ENCODE measurements around the gene ENOSF1.
"Not testable (repeated sequence)": the region's sequence is repeated elsewhere in the genome, so short reads cannot be mapped to it uniquely, and the experiment has no call there.

The ENOSF1 gene

GRCh38 chr18:712401-713134, at the start of gene ENOSF1:
Gene ENOSF1, minus strand, starts transcription at chr18:712630. Its CDS starts 43 bp downstream, at chr18:712587.
- intact Hi-C loops (cut with DNase I): loop anchor here (10.0 kb wide), 2 partner anchors 58 to 88 kb away; partner anchors contain the start of gene TYMS
- DNase-seq: peak in 41 of 42 donors; percentile 33 to 93 (median 78)

GRCh38 chr18:759864-760263, 47.4 kb upstream of the ENOSF1 start:
- DNase-seq; intact Hi-C loops (cut with DNase I): not testable (repeated sequence)

DNA sequence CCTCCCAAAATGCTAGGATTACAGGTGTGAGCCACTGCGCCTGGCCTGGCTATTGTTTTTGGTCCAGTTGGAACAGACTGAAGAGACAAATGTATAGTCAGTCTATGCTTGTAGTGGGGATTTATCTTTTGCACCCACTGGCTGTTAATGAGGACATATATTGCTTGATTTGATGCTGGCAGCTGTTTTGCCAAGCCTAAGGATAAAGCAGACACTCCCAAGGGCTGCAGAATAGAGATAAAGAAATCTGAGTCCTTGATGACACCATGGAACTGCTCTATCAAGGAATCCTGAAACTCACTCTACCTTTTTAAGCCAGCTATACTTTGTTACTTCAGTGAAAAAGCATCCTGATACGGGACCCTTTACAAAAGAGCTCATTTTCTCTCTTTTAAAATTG, 43.1 kb upstream of the ENOSF1 start:
- no peak for DNase-seq
- intact Hi-C loops (cut with DNase I): no loop called here

DNA sequence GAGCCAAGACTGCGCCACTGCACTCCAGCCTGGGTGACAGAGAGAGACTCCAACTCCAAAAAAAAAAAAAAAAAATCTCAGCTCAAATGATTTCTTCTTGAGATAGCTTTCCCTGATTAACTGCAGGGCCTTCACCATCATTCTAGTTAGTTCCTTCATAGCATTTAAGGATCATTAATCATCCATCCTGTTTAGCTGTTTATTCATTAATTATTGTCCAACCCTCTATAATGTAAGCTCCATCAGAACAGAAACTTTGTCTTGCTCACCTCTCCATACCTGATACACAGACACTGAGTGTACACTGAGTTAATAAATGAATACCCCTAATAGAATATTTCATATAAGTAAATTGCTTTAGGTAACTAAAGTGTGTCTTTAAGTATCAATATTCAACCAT, 42.2 kb upstream of the ENOSF1 start:
- intact Hi-C loops (cut with DNase I): no loop called here
- DNase-seq: no peak

DNA sequence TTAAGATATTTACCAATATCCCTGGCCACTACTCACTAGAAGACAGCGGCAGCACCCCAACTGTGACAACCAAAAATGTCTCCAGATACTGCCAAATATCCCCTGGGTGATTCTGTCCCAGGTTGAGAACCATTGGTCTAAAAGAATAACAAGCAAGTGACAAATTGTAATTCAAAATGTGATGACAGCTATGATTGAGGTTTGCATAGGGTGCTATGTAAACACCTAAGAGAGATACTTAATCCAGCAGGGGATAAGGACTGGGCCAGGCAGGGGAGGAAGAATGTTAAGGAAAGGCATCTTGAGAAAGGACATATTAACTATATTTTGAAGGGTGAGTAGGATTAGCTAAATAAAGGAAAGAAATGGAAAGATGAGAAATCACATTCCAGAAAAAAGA, 38.0 kb upstream of the ENOSF1 start:
- no peak for DNase-seq
- intact Hi-C loops (cut with DNase I): no loop called here

GRCh38 chr18:744832-745597, 32.6 kb upstream of the ENOSF1 start:
- intact Hi-C loops (cut with DNase I): no loop called here

DNA sequence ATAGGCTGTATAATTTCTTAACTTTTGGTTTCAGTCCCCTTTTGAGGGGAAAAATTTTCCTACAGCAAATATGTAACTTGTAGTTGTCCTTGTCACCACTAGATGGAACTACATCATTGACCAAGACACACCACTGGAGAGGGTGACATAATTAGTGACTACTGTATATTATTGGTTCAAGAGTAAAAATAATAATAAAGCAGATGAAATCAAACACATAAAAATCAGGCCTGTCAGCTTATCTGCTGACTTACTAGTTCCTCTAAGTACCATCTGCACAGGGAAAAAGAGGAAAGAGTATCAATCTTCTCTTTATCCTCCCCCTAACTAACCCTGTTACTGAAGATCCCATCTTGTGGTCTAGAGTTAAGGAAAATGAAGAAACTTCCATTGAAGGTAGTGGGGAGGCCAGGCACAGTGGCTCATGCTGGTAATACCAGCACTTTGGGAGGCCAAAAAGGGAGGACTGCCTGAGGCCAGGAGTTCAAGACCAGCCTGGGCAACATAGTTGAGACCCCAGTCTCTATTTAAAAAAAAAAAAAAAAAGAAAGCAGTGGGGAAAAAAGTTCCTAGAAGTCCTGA, 29.6 kb upstream of the ENOSF1 start:
- intact Hi-C loops (cut with DNase I): loop anchor here (2.0 kb wide), 1 partner anchor 91 kb away; no protein-coding TSS in a partner anchor
- DNase-seq: peak in 1 of 42 donors; percentile 32

More at GRCh38 chr18:744832-745597, 32.6 kb upstream of the ENOSF1 start:
- DNase-seq: peak in 4 of 42 donors; percentile 4 to 29 (median 12)

DNA sequence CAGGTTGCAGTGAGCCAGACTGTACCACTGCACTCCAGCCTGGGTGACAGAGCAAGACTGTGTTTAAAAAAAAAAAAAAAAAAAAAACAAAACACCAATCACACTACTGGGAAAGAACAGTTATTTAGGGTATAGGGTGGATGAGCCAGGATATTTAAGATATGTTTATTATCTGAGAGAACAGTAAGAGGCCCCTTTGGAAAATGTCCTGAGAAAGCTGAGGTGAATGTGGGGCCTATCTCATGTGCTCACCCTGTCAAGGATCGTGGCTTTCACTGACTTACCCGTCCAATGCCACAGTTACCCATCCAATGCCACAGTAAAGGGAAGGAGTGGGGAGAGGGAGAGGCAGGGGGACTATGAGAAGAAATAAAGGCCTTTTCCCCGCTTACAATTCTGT, 19.9 kb upstream of the ENOSF1 start:
- intact Hi-C loops (cut with DNase I): no loop called here
- no peak for DNase-seq

DNA sequence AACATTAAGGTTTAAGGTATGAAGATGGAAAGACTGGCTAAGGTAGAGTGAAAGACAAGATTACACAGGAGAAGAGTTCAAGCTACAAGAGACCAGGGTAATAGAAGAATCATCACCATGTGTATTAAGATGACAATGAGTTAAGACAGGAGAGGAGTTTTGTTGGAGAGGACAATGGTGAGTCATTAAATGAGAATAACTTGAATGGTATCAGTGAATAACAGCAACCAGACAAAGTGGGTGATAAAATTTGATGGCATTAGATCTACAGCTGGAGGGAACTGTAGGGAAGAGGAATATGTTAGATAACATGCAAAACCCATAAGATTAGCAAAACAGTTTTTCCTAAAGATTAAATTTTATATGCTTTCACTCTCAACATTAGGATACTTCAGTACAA, 18.8 kb upstream of the ENOSF1 start:
- intact Hi-C loops (cut with DNase I): no loop called here
- no peak for DNase-seq

DNA sequence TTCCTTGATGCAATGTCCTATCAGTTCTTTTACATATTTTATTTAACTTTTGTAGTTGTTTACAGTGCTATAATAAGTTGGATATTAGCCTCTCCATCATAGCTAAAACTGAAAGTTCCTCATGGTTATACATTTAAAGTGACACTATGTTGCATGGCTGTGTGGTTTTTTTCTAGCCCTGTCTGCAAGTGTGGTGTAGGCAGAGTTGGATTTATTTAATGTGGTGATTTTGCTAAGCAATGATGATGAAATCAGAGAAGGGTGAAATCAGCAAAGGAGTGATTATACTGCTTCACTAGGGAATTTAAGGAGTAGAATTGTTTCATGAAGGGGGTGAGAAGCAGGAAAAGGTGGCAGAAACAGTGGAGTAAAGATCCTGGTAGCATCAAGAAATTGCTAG, 18.3 kb upstream of the ENOSF1 start:
- DNase-seq: no peak
- intact Hi-C loops (cut with DNase I): no loop called here

- DNase-seq; intact Hi-C loops (cut with DNase I): not testable (repeated sequence)
Measured at GRCh38 chr18:730120-730519, 17.7 kb upstream of the ENOSF1 start.

GRCh38 chr18:725646-726045, 13.2 kb upstream of the ENOSF1 start:
- DNase-seq: no peak
- intact Hi-C loops (cut with DNase I): no loop called here

DNA sequence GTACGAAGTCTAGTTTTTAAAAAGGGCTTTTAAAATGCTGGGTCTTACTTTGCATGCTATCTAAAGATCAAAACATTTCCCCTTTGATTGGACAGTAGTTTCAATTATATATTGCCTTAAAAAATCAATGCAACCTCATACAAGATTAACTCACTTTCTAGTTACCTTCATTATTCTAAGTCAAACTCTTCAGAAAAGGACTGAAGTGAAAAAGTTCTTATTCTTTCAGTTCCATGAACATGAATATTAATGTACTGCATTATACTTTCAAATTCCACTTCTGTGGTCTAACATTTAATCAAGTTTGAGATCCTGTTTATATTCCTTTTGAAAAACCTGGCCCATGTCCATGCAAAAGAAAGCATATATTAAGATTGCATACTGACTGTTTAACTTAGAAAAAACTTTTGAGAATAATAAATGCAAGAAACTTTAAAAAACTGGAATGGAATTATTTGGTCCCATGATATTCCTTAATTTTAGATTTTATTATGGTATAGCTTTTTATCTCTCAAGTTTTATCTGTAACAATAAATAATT, 11.2 kb upstream of the ENOSF1 start:
- no peak for DNase-seq
- intact Hi-C loops (cut with DNase I): no loop called here

DNA sequence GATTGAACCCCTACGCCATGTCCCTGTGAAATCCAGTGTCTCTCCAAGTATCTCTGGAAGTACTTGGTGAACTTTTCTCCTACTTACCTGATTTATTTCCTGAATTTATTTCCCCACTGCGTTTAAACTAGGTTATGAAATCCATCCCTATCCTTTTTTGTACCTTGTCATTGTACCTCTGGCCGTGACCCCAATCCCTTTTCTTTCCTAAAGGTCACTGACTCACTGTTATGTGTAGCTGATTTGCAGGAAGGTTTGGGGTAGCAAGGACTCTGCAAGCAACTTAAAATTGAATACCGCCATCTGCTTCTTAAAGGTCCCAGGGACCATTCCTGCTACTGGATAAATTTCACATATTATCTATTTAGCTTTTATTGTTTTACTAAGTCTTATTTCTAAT, 4.6 kb upstream of the ENOSF1 start:
- DNase-seq: no peak
- intact Hi-C loops (cut with DNase I): loop anchor here (10.0 kb wide), 2 partner anchors 62 to 92 kb away; partner anchors contain the start of gene TYMS

DNA sequence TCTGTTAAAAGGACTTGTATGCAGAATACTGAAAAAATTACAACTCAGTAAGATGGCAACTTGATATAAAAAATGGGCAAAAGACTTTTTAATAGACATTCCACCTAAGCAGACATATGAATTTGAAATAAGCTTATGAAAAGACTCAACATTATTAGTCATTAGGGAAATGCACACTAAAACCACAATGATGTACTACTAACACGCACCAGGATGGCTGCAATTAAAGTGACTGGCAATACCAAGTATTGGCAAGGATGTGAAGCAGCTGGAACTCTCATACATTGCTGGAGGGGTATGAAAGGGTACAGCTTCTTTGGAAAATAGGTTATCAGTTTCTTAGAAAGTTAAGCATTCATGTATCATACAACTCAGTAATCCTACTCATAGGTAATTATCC, 3.2 kb upstream of the ENOSF1 start:
- intact Hi-C loops (cut with DNase I): loop anchor here (10.0 kb wide), 2 partner anchors 61 to 91 kb away; partner anchors contain the start of gene TYMS
- no peak for DNase-seq

DNA sequence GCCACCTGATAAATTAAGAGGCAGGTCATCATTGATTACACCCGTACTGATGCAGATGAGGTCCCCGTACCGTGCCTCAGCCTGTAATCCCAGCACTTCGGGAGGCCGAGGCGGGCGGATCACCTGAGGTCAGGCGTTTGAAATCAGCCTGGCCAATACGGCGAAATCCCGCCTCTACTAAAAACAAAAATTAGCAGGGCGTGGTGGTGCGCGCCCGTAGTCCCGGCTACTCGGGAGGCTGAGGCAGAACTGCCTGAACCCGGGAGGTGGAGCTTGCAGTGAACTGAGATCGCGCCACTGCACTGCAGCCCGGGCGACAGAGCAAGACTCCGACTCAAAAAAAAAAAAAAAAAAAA, 683 bp upstream of the ENOSF1 start:
- DNase-seq: no peak

DNA sequence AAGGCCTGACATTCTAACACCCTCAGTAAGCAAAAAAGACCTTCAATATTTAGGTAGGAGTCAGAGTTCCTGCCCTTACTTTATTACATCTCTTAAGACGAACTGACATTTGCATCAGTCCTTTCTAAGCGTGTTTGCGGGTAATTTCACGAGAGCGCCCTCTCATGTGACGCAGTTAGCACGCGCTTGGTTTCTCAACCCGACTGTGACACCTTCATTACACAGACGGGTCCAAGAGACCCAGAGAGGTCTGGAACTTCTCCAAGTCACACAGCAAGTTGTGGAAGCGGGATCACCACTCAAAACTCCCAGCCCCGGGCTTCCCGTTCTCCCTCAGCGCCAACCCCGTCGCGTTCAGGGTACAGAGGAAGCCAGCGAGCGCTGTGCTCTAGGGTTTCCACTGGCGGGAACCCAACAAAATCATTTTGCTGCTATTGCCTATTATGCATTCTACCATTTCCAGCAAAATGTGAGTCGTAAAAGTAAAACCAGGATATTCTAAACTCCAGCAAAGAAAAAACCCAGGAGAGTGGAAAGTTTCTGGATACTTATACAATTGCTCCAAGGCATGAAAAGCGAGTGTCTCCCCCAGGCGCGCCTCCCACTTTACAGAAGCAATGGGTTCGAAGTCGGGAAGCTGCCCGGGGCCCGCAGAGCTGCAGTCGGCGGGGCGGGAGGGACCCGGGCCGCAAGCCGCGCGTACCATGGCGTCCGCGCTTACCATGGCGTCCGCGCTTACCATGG, 601 bp downstream of the ENOSF1 start:
- intact Hi-C loops (cut with DNase I): loop anchor here (10.0 kb wide), 2 partner anchors 57 to 87 kb away; partner anchors contain the start of gene TYMS
- DNase-seq: peak; percentile 44 to 89 (median 76)

More for the DNA sequence above, 683 bp upstream of the ENOSF1 start:
- intact Hi-C loops (cut with DNase I): loop anchor here (10.0 kb wide), 2 partner anchors 58 to 88 kb away; partner anchors contain the start of gene TYMS

DNA sequence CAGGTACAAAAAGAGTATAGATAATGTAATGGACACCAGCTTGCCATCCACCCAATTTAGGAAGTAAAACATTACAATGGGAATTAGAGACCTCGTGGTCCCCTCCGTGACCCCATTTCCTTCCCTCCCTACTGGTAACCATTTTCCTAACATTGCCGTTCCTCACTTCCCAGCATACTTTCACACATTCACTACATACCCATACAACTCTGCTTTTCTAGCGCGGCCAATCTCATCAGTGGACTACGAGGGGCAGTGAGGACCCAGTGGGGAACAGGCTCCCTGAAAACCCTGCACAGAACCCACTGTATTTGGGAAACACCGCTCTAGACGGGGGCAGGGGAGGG, 1.1 kb downstream of the ENOSF1 start:
- intact Hi-C loops (cut with DNase I): loop anchor here (10.0 kb wide), 2 partner anchors 56 to 86 kb away; partner anchors contain the start of gene TYMS
- peak in 6 of 42 donors; percentile 8 to 57 (median 23) for DNase-seq
